K562 (cell line): ENCODE measurements around the gene USP7. TPM values are rescaled to one million over a fixed set of nuclear protein-coding genes. Genes with fewer than 3 reads are reported as not detected.
A peak's percentile ranks its signal among the peaks of the same experiment; 100 is the strongest.

ENCODE experiments used
- ATAC-seq: fragments of 200-7000 bp; cut with Tn5 transposase; 3 replicates; pipeline ENCODE4 v1.9.1; 2020; ENCODE audit warnings: moderate library complexity
- BruUV-seq: library from RNA; stranded (reverse); fragments of 400-500 nt; replicated peaks from 2 replicates; lab custom pipeline; 2021; lab: Mats Ljungman, UMichigan
- CTCF ChIA-PET: fragments of 300-600 bp; formaldehyde crosslinking; extraction: SDS; loops from one replicate; lab custom pipeline; 2021; ENCODE audit warnings: low intra/inter-chr PET ratio; lab: Yijun Ruan, JAX
- POLR2A ChIA-PET: fragments of 300-600, 350-650 bp; sonication (Branson Sonifier 250); formaldehyde crosslinking; extraction: SDS; loops from one replicate; lab custom pipeline; 2021; ENCODE audit warnings: antibody characterized with exemption, inconsistent platforms; lab: Yijun Ruan, JAX
- DNase-seq, 4 experiments: peaks; one replicate each; pipeline versions ENCODE4 v3.0.0 to v3.0.0-alpha.2; 2011 to 2018; ENCODE audit warnings: low spot score in 3 of 4, mixed read lengths in 3 of 4; ENCODE audit errors: extremely low read depth in 1 of 4
- FAIRE-seq: peaks from 2 replicates; lab custom pipeline; 2011; peaks lifted over from hg19 to GRCh38; lab: Jason Lieb, UNC
- H2AFZ ChIP-seq: 2 replicates; pipeline ENCODE4 v1.6.0; 2011; ENCODE audit warnings: low read depth, low read length, control low read depth, inconsistent platforms
- H3K27ac ChIP-seq: fragments of 200-600 bp; 3 replicates; pipeline ENCODE4 v1.8.0; 2011; ENCODE audit warnings: low read depth, mild to moderate bottlenecking, control low read depth, inconsistent platforms, low read length, moderate library complexity, mixed read lengths; ENCODE audit errors: extremely low read depth
- H3K27me3 ChIP-seq, 2 experiments: fragments of 300-600 bp in 1 of 2; 2 replicates in 1 of 2; 3 replicates in 1 of 2; pipeline versions ENCODE4 v1.6.0 to v1.8.0; 2011; ENCODE audit warnings: inconsistent platforms in 2 of 2, low read length in 2 of 2, mild to moderate bottlenecking in 1 of 2, mixed read lengths in 1 of 2, moderate library complexity in 1 of 2; ENCODE audit not compliant: control insufficient read depth in 2 of 2, insufficient read depth in 2 of 2
- H3K36me3 ChIP-seq: fragments of 300-600 bp; 3 replicates; pipeline ENCODE4 v1.8.0; 2011; ENCODE audit warnings: mild to moderate bottlenecking, low read length, inconsistent platforms; ENCODE audit not compliant: control insufficient read depth, insufficient read depth
- H3K4me1 ChIP-seq, 2 experiments: fragments of 200-600 bp in 1 of 2; replicated peaks in 1 of 2; 2 replicates in 1 of 2; 3 replicates in 1 of 2; pipeline versions ENCODE4 v1.5.1 to v1.8.0; 2011; ENCODE audit warnings: inconsistent platforms in 2 of 2, low read length in 2 of 2, mild to moderate bottlenecking in 1 of 2, mixed read lengths in 1 of 2, moderate library complexity in 1 of 2; ENCODE audit not compliant: control insufficient read depth in 2 of 2, insufficient read depth in 2 of 2
- H3K4me2 ChIP-seq: 2 replicates; pipeline ENCODE4 v1.6.1; 2011; ENCODE audit warnings: low read length, control low read depth, inconsistent platforms, mixed read lengths; ENCODE audit not compliant: insufficient read depth
- H3K4me3 ChIP-seq: fragments of 200-600 bp; sonication (generic), shearing (Covaris generic); 2 replicates; pipeline ENCODE4 v1.5.1; 2016; ENCODE audit warnings: control low read depth, inconsistent platforms
- H3K79me2 ChIP-seq: fragments of 200-600 bp; 3 replicates; pipeline ENCODE4 v1.8.0; 2011; ENCODE audit warnings: low read length, inconsistent platforms; ENCODE audit not compliant: control insufficient read depth, insufficient read depth
- H3K9ac ChIP-seq, 2 experiments: 2 replicates each; pipeline versions ENCODE4 v1.6.0 to v1.6.1; 2011; ENCODE audit warnings: low read depth in 2 of 2, low read length in 2 of 2, control low read depth in 1 of 2, inconsistent platforms in 1 of 2, mild to moderate bottlenecking in 1 of 2, mixed read lengths in 1 of 2; ENCODE audit not compliant: insufficient read depth in 1 of 2
- H3K9me1 ChIP-seq: one replicate; pipeline ENCODE4 v1.6.0; 2011; ENCODE audit warnings: inconsistent platforms, mild to moderate bottlenecking, low read length, moderate library complexity; ENCODE audit not compliant: control insufficient read depth, insufficient read depth
- H3K9me3 ChIP-seq: replicated peaks from 2 replicates; pipeline ENCODE4 v1.5.1; 2011; ENCODE audit warnings: low read depth, low read length, inconsistent platforms; ENCODE audit not compliant: control insufficient read depth, insufficient read depth
- H4K20me1 ChIP-seq: replicated peaks from 2 replicates; pipeline ENCODE4 v1.6.1; 2011; ENCODE audit warnings: low read length, inconsistent platforms, mixed read lengths; ENCODE audit not compliant: control insufficient read depth, insufficient read depth
- COPS2 ChIP-seq: fragments of 450-650 bp; conservative IDR thresholded peaks from 2 replicates; pipeline ENCODE4 v1.6.1; 2016; ENCODE audit warnings: mild to moderate bottlenecking, moderate library complexity
- FUS ChIP-seq: fragments of 200-400 bp; formaldehyde crosslinking; optimal IDR thresholded peaks from 2 replicates; pipeline ENCODE3; 2017; ENCODE audit warnings: low read depth, low read length
- HSF4 ChIP-seq: fragments of 250-450 bp; sonication (Bioruptor Pico); IDR thresholded peaks from 2 replicates; pipeline ENCODE4 v2.1.2; 2022; ENCODE audit warnings: mild to moderate bottlenecking, moderate library complexity, borderline replicate concordance
- PHF20 ChIP-seq: fragments of 450-650 bp; IDR thresholded peaks from 2 replicates; pipeline ENCODE4 v1.6.1; 2018; ENCODE audit not compliant: partially characterized antibody
- WGBS: fragments of 100-300 bp; shearing (Covaris generic); methylation state at CpG from one replicate; pipeline ENCODE4 v1.1.6; 2016; ENCODE audit warnings: low coverage, mixed read lengths; ENCODE audit not compliant: insufficient coverage; ENCODE audit errors: missing lambda C conversion rate; 5-methylcytosine and 5-hydroxymethylcytosine counted together
- in situ Hi-C: fragments of 300-500 bp; cut with MboI; formaldehyde crosslinking; loops from 4 replicates; pipeline ENCODE4 v1.15.0; 2018; ENCODE audit warnings: inconsistent platforms, mixed read lengths
- intact Hi-C: fragments of 100-400 bp; cut with micrococcal nuclease; formaldehyde crosslinking; loops from 2 replicates; pipeline ENCODE4 v1.14.2; 2022
- polyA plus RNA-seq, 8 experiments: library from polyadenylated mRNA; depleted of rRNA in 4 of 8; stranded (reverse) in 5 of 8; unstranded in 3 of 8; fragments of >200 nt; fragmentation: Nextera tagmentation in 2 of 8; fragmentation: Illumina TruSeq in 1 of 8; extraction: Ambion mirVana in 2 of 8; extraction: Trizol in 1 of 8; gene quantifications; 2 replicates each; pipeline versions ENCODE4 v1.2.1 to v1.2.3, GENCODE V29; 2011 to 2014; ENCODE audit warnings: inconsistent platforms in 1 of 8, missing spikeins in 1 of 8
- total RNA-seq, 7 experiments: library from RNA; depleted of rRNA in 6 of 7; stranded (reverse); fragments of >200 nt in 6 of 7; fragmentation: Illumina TruSeq in 2 of 7; extraction: Trizol in 2 of 7; gene quantifications; 2 replicates each; pipeline versions ENCODE4 v1.2.1 to v1.2.3, GENCODE V29; 2011 to 2021; ENCODE audit warnings: low replicate concordance in 1 of 7
- TF ChIP-seq, protein P1 (sequence below): fragments of 250-450 bp; sonication (Bioruptor Pico); IDR thresholded peaks from 2 replicates; pipeline ENCODE4 v1.4.0; 2020

The USP7 gene
- total and polyA plus RNA-seq, 9 of the 15 experiments (the other 6 are each of a cell fraction or from before 2014, with no cell fraction given) = 17.1 to 145 (median 57.9) TPM

DNA sequence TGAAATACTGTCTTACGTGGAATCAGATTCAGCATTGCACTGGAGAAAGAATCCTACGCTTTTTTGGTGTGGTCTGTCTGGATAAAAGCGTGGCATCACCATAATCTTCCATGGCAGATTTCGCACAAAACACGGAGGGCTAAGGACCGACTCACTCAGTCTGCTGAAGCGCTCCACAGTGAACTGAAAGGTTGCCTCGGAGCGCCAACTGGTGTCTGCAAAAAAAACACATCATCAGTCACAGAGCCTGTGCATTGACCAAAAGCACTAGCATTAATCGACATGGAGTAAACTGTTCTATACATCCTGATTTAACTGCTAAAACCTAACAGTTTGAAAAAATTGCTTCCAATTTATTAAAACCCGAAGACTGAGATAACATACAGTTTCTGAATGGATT, 40.5 kb downstream of the USP7 start:
- POLR2A ChIA-PET = interaction anchor here (1.1 kb wide), 1 partner anchor 23 kb away, joined by 3 read pairs; no protein-coding TSS in a partner anchor
- TF ChIP-seq FUS = no peak
- TF ChIP-seq, protein P1, sequence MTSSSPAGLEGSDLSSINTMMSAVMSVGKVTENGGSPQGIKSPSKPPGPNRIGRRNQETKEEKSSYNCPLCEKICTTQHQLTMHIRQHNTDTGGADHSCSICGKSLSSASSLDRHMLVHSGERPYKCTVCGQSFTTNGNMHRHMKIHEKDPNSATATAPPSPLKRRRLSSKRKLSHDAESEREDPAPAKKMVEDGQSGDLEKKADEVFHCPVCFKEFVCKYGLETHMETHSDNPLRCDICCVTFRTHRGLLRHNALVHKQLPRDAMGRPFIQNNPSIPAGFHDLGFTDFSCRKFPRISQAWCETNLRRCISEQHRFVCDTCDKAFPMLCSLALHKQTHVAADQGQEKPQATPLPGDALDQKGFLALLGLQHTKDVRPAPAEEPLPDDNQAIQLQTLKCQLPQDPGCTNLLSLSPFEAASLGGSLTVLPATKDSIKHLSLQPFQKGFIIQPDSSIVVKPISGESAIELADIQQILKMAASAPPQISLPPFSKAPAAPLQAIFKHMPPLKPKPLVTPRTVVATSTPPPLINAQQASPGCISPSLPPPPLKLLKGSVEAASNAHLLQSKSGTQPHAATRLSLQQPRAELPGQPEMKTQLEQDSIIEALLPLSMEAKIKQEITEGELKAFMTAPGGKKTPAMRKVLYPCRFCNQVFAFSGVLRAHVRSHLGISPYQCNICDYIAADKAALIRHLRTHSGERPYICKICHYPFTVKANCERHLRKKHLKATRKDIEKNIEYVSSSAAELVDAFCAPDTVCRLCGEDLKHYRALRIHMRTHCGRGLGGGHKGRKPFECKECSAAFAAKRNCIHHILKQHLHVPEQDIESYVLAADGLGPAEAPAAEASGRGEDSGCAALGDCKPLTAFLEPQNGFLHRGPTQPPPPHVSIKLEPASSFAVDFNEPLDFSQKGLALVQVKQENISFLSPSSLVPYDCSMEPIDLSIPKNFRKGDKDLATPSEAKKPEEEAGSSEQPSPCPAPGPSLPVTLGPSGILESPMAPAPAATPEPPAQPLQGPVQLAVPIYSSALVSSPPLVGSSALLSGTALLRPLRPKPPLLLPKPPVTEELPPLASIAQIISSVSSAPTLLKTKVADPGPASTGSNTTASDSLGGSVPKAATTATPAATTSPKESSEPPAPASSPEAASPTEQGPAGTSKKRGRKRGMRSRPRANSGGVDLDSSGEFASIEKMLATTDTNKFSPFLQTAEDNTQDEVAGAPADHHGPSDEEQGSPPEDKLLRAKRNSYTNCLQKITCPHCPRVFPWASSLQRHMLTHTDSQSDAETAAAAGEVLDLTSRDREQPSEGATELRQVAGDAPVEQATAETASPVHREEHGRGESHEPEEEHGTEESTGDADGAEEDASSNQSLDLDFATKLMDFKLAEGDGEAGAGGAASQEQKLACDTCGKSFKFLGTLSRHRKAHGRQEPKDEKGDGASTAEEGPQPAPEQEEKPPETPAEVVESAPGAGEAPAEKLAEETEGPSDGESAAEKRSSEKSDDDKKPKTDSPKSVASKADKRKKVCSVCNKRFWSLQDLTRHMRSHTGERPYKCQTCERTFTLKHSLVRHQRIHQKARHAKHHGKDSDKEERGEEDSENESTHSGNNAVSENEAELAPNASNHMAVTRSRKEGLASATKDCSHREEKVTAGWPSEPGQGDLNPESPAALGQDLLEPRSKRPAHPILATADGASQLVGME = no peak
- TF ChIP-seq HSF4 (CRISPR knock-in tag) = no peak
- no peak for TF ChIP-seq PHF20
- TF ChIP-seq COPS2 = no peak
- no peak overlapping the region for H3K9ac ChIP-seq
- H3K4me3 ChIP-seq = no peak overlapping the region
- in situ Hi-C loops = no loop called here
- H3K27me3 ChIP-seq = no peaks in the 10 kb centered on the region
- H2AFZ ChIP-seq = no peak overlapping the region
- no peak overlapping the region for H3K27ac ChIP-seq
- no TSS peak for BruUV-seq
- DNase-seq (peak in 1 of 4 experiments; percentile 7), FAIRE-seq (no peak), ATAC-seq (no peak)
- H3K4me1 ChIP-seq = peaks cover 0 to 10% of the 10 kb centered on the region in 2 experiments; a peak in 2 of 5 replicates
- no peak overlapping the region for H3K4me2 ChIP-seq
- CTCF ChIA-PET = no interaction called here
- WGBS = 88% methylated on average over 10 of the region's 11 CpGs
- H3K9me1 ChIP-seq = peaks cover 4% of the 10 kb centered on the region
- H3K79me2 ChIP-seq = peaks cover 38% of the 10 kb centered on the region
- H3K9me3 ChIP-seq = no peaks in the 10 kb centered on the region
- peaks cover 87% of the 10 kb centered on the region for H3K36me3 ChIP-seq
- H4K20me1 ChIP-seq = peaks cover 20% of the 10 kb centered on the region
- intact Hi-C loops = no loop called here
